DND-41 (cell line): ENCODE measurements around the gene NISCH.

Experiments used
- ATAC-seq: fragments of 200-7000 bp; cut with Tn5 transposase; 3 replicates; pipeline ENCODE4 v1.9.1; 2021; ENCODE audit warnings: low read depth; ENCODE audit not compliant: insufficient read depth
- DNase-seq: peaks from one replicate; pipeline ENCODE4 v3.0.0-alpha.2; 2020
- H2AFZ ChIP-seq: 2 replicates; pipeline ENCODE4 v1.6.0; 2012; ENCODE audit warnings: low read depth, low read length
- H3K27ac ChIP-seq: 2 replicates; pipeline ENCODE4 v1.5.1; 2012; ENCODE audit warnings: low read length, inconsistent platforms
- H3K27me3 ChIP-seq: fragments of 200-600 bp; sonication (generic); 2 replicates; pipeline ENCODE4 v1.6.0; 2012; ENCODE audit warnings: low read length, mild to moderate bottlenecking, inconsistent platforms; ENCODE audit not compliant: insufficient read depth, poor library complexity
- H3K36me3 ChIP-seq: 2 replicates; pipeline ENCODE4 v1.5.1; 2012; ENCODE audit warnings: low read length, inconsistent platforms; ENCODE audit not compliant: insufficient read depth
- H3K4me1 ChIP-seq: 2 replicates; pipeline ENCODE4 v1.5.1; 2012; ENCODE audit warnings: mild to moderate bottlenecking, low read length; ENCODE audit not compliant: insufficient read depth
- H3K4me2 ChIP-seq: 2 replicates; pipeline ENCODE4 v1.6.0; 2012; ENCODE audit warnings: mild to moderate bottlenecking, moderate library complexity, low read length, inconsistent platforms; ENCODE audit not compliant: insufficient read depth
- H3K4me3 ChIP-seq, 2 experiments: fragments of 200-600 bp in 1 of 2; shearing (Covaris generic) in 1 of 2; 2 replicates each; pipeline ENCODE4 v1.5.1; 2012 to 2016; ENCODE audit warnings: inconsistent platforms in 2 of 2, low read length in 2 of 2, mild to moderate bottlenecking in 2 of 2, low read depth in 1 of 2, moderate library complexity in 1 of 2
- H3K79me2 ChIP-seq: 2 replicates; pipeline ENCODE4 v1.6.0; 2012; ENCODE audit warnings: low read length, inconsistent platforms; ENCODE audit not compliant: insufficient read depth
- H3K9ac ChIP-seq: 2 replicates; pipeline ENCODE4 v1.6.0; 2012; ENCODE audit warnings: low read depth, mild to moderate bottlenecking, inconsistent platforms, low read length, moderate library complexity
- H3K9me3 ChIP-seq: 2 replicates; pipeline ENCODE4 v1.5.1; 2012; ENCODE audit warnings: low read length, moderate library complexity, mild to moderate bottlenecking, inconsistent platforms; ENCODE audit not compliant: insufficient read depth, severe bottlenecking
- H4K20me1 ChIP-seq: 2 replicates; pipeline ENCODE4 v1.6.0; 2012; ENCODE audit warnings: low read length; ENCODE audit not compliant: insufficient read depth
- CTCF ChIP-seq: IDR thresholded peaks from 2 replicates; pipeline ENCODE4 v1.5.1; 2012; ENCODE audit warnings: borderline replicate concordance, low read length, moderate library complexity, mild to moderate bottlenecking; ENCODE audit not compliant: poor library complexity, severe bottlenecking; ENCODE audit errors: extremely low read depth
- EZH2 ChIP-seq: IDR thresholded peaks from 3 replicates; pipeline ENCODE4 v1.6.1; 2012; ENCODE audit warnings: borderline replicate concordance, low read depth, mild to moderate bottlenecking, moderate library complexity, low read length, inconsistent platforms; ENCODE audit not compliant: severe bottlenecking

The NISCH gene

GRCh38 chr3:52523386-52524257 is 68.2 kb downstream of the NISCH start:
- no peaks in the 10 kb centered on the region for H3K27me3 ChIP-seq
- no peaks in the 10 kb centered on the region for H3K4me1 ChIP-seq
- no peak overlapping the region for H3K4me3 ChIP-seq
- no peak overlapping the region for H3K4me2 ChIP-seq
- no peaks in the 10 kb centered on the region; the same call in 1 of the 2 replicates for H4K20me1 ChIP-seq
- no peak overlapping the region for H3K27ac ChIP-seq
- no peak for ATAC-seq
- DNase-seq: no peak
- H2AFZ ChIP-seq: no peak overlapping the region
- H3K79me2 ChIP-seq: no peaks in the 10 kb centered on the region
- no peak overlapping the region for H3K9ac ChIP-seq
- H3K36me3 ChIP-seq: no peaks in the 10 kb centered on the region
- TF ChIP-seq CTCF (no peak), EZH2 (no peak)
- H3K9me3 ChIP-seq: no peaks in the 10 kb centered on the region

GRCh38 chr3:52524258-52524751 is 68.9 kb downstream of the NISCH start:
- no peaks in the 10 kb centered on the region for H3K36me3 ChIP-seq

GRCh38 chr3:52524752-52525679 is 69.6 kb downstream of the NISCH start:
- DNase-seq (no peak), ATAC-seq (no peak)
- H4K20me1 ChIP-seq: no peaks in the 10 kb centered on the region; the same call in 1 of the 2 replicates
- H3K27me3 ChIP-seq: no peaks in the 10 kb centered on the region
- H2AFZ ChIP-seq: no peak overlapping the region
- H3K9me3 ChIP-seq: no peaks in the 10 kb centered on the region
- no peaks in the 10 kb centered on the region for H3K79me2 ChIP-seq
- no peak overlapping the region for H3K4me2 ChIP-seq
- no peaks in the 10 kb centered on the region for H3K4me1 ChIP-seq
- H3K4me3 ChIP-seq: no peak overlapping the region
- H3K9ac ChIP-seq: no peak overlapping the region
- no peak overlapping the region for H3K27ac ChIP-seq
- no peak for TF ChIP-seq CTCF
- H3K36me3 ChIP-seq: no peaks in the 10 kb centered on the region

More at GRCh38 chr3:52524258-52524751, 68.9 kb downstream of the NISCH start:
- no peaks in the 10 kb centered on the region for H3K9me3 ChIP-seq
- ATAC-seq (no peak), DNase-seq (no peak)
- H3K79me2 ChIP-seq: no peaks in the 10 kb centered on the region
- no peak overlapping the region for H3K27ac ChIP-seq
- H3K27me3 ChIP-seq: no peaks in the 10 kb centered on the region
- no peak for TF ChIP-seq EZH2
- TF ChIP-seq CTCF: no peak
- H3K9ac ChIP-seq: no peak overlapping the region
- H3K4me2 ChIP-seq: no peak overlapping the region
- H2AFZ ChIP-seq: no peak overlapping the region
- no peaks in the 10 kb centered on the region; the same call in 1 of the 2 replicates for H4K20me1 ChIP-seq
- H3K4me3 ChIP-seq: no peak overlapping the region
- no peaks in the 10 kb centered on the region for H3K4me1 ChIP-seq
